Subcutaneous abdominal adipose tissue (tissue), 5 donors: Measurements from ENCODE around the gene ME3.
"Not testable (repeated sequence)": the region's sequence is repeated elsewhere in the genome, so short reads cannot be mapped to it uniquely, and the experiment has no call there.

ENCODE experiments used
- H3K27ac ChIP-seq: one replicate; pipeline ENCODE4 v1.7.0; 2013; ENCODE audit warnings: low read depth, mild to moderate bottlenecking, inconsistent platforms, low read length, moderate library complexity
- H3K27me3 ChIP-seq, 5 donors: one replicate each; pipeline ENCODE4 v1.7.0; 2013; ENCODE audit warnings: low read length in 5 of 5, inconsistent platforms in 1 of 5; ENCODE audit not compliant: control insufficient read depth in 5 of 5, insufficient read depth in 4 of 5
- H3K36me3 ChIP-seq, 5 donors: one replicate each; pipeline ENCODE4 v1.7.0; 2013; ENCODE audit warnings: low read length in 5 of 5; ENCODE audit not compliant: control insufficient read depth in 5 of 5, insufficient read depth in 5 of 5
- H3K4me1 ChIP-seq, 5 donors: one replicate each; pipeline ENCODE4 v1.7.0; 2013; ENCODE audit warnings: low read length in 5 of 5, mild to moderate bottlenecking in 3 of 5, moderate library complexity in 1 of 5; ENCODE audit not compliant: control insufficient read depth in 5 of 5, insufficient read depth in 5 of 5
- H3K4me3 ChIP-seq, 5 donors: one replicate each; pipeline ENCODE4 v1.7.0; 2013; ENCODE audit warnings: low read length in 5 of 5, low read depth in 1 of 5
- H3K9ac ChIP-seq, 5 donors: one replicate each; pipeline ENCODE4 v1.7.0; 2013; ENCODE audit warnings: low read length in 5 of 5, mild to moderate bottlenecking in 4 of 5, moderate library complexity in 3 of 5
- H3K9me3 ChIP-seq, 5 donors: one replicate each; pipeline ENCODE4 v1.7.0; 2013; ENCODE audit warnings: low read length in 5 of 5; ENCODE audit not compliant: control insufficient read depth in 5 of 5
- donor health status: healthy.
- donor health status: healthy.
- donor health status: healthy.
- donor health status: healthy.
- donor health status: healthy.

The ME3 gene

GRCh38 chr11:86555401-86555800, 117.0 kb downstream of the ME3 start:
- H3K9me3 ChIP-seq: no peaks in the 10 kb centered on the region
- peaks cover 0 to 27% (median 23%) of the 10 kb centered on the region in 5 donors for H3K36me3 ChIP-seq
- no peak overlapping the region for H3K4me3 ChIP-seq
- no peaks in the 10 kb centered on the region for H3K27me3 ChIP-seq
- H3K4me1 ChIP-seq: peaks cover 8 to 49% (median 27%) of the 10 kb centered on the region in 5 donors
- no peak overlapping the region for H3K9ac ChIP-seq
- no peak overlapping the region for H3K27ac ChIP-seq

GRCh38 chr11:86553265-86553664, 119.2 kb downstream of the ME3 start:
- H3K9me3 ChIP-seq: no peaks in the 10 kb centered on the region
- H3K4me3 ChIP-seq: no peak overlapping the region
- H3K27ac ChIP-seq: no peak overlapping the region
- H3K4me1 ChIP-seq: peaks cover 0 to 43% (median 11%) of the 10 kb centered on the region in 5 donors
- no peaks in the 10 kb centered on the region for H3K27me3 ChIP-seq
- peaks cover 0 to 27% (median 23%) of the 10 kb centered on the region in 5 donors for H3K36me3 ChIP-seq
- no peak overlapping the region for H3K9ac ChIP-seq

GRCh38 chr11:86551288-86552092, 120.9 kb downstream of the ME3 start:
- Histone ChIP-seq H3K9ac (no peak overlapping the region), H3K27me3 (no peaks in the 10 kb centered on the region), H3K4me3 (no peak overlapping the region), H3K9me3 (no peaks in the 10 kb centered on the region), H3K36me3 (peaks cover 0 to 26% (median 21%) of the 10 kb centered on the region in 5 donors), H3K27ac (peak overlapping the region; percentile 61), H3K4me1 (peaks cover 2 to 44% (median 11%) of the 10 kb centered on the region in 5 donors)

- Histone ChIP-seq H3K27ac (peak overlapping the region; percentile 51), H3K9ac (no peak overlapping the region), H3K27me3 (no peaks in the 10 kb centered on the region), H3K36me3 (peaks cover 0 to 26% (median 17%) of the 10 kb centered on the region in 5 donors), H3K4me1 (peaks cover 2 to 44% (median 11%) of the 10 kb centered on the region in 5 donors), H3K9me3 (no peaks in the 10 kb centered on the region), H3K4me3 (no peak overlapping the region)
Measured at GRCh38 chr11:86550757-86551156, 121.7 kb downstream of the ME3 start.

- H3K4me1 ChIP-seq: peaks cover 2 to 44% (median 11%) of the 10 kb centered on the region in 5 donors
- no peak overlapping the region for H3K4me3 ChIP-seq
- peaks cover 0 to 10% (median 6%) of the 10 kb centered on the region in 5 donors for H3K36me3 ChIP-seq
- no peaks in the 10 kb centered on the region for H3K9me3 ChIP-seq
- no peak overlapping the region for H3K9ac ChIP-seq
- H3K27ac ChIP-seq: peak overlapping the region; percentile 38
- H3K27me3 ChIP-seq: no peaks in the 10 kb centered on the region
Measured at GRCh38 chr11:86548271-86548917, 124.0 kb downstream of the ME3 start.

- H3K27ac ChIP-seq: peak overlapping the region; percentile 38
- H3K4me1 ChIP-seq: peaks cover 2 to 40% (median 11%) of the 10 kb centered on the region in 5 donors
- H3K27me3 ChIP-seq: no peaks in the 10 kb centered on the region
- no peak overlapping the region for H3K9ac ChIP-seq
- H3K4me3 ChIP-seq: no peak overlapping the region
- no peaks in the 10 kb centered on the region for H3K9me3 ChIP-seq
- H3K36me3 ChIP-seq: peaks cover 0 to 3% (median 0%) of the 10 kb centered on the region in 5 donors
Measured at GRCh38 chr11:86547727-86548126, 124.7 kb downstream of the ME3 start.

- not testable (repeated sequence) for H3K9me3 ChIP-seq, H3K27ac ChIP-seq, H3K4me3 ChIP-seq, H3K36me3 ChIP-seq, H3K4me1 ChIP-seq, H3K9ac ChIP-seq, H3K27me3 ChIP-seq
Measured at GRCh38 chr11:86541299-86541698, 131.1 kb downstream of the ME3 start.

- no peaks in the 10 kb centered on the region for H3K4me1 ChIP-seq
- H3K27me3 ChIP-seq: no peaks in the 10 kb centered on the region
- no peak overlapping the region for H3K27ac ChIP-seq
- peaks cover 0 to 3% (median 0%) of the 10 kb centered on the region in 5 donors for H3K9me3 ChIP-seq
- no peak overlapping the region for H3K4me3 ChIP-seq
- H3K36me3 ChIP-seq: no peaks in the 10 kb centered on the region
- H3K9ac ChIP-seq: no peak overlapping the region
Measured at GRCh38 chr11:86538223-86538548, 134.2 kb downstream of the ME3 start.

- Histone ChIP-seq H3K9me3 (peaks cover 0 to 3% (median 0%) of the 10 kb centered on the region in 5 donors), H3K27me3 (no peaks in the 10 kb centered on the region), H3K4me1 (no peaks in the 10 kb centered on the region), H3K9ac (no peak overlapping the region), H3K36me3 (no peaks in the 10 kb centered on the region), H3K27ac (no peak overlapping the region), H3K4me3 (no peak overlapping the region)
Measured at GRCh38 chr11:86537541-86538222, 134.7 kb downstream of the ME3 start.

GRCh38 chr11:86535773-86536172, 136.6 kb downstream of the ME3 start:
- no peak overlapping the region for H3K4me3 ChIP-seq
- H3K4me1 ChIP-seq: no peaks in the 10 kb centered on the region
- H3K27me3 ChIP-seq: no peaks in the 10 kb centered on the region
- peaks cover 0 to 3% (median 0%) of the 10 kb centered on the region in 5 donors for H3K9me3 ChIP-seq
- H3K9ac ChIP-seq: no peak overlapping the region
- no peak overlapping the region for H3K27ac ChIP-seq
- no peaks in the 10 kb centered on the region for H3K36me3 ChIP-seq
